K562 (cell line): ENCODE measurements around the gene AWAT1. TPM values are rescaled to one million over a fixed set of nuclear protein-coding genes. Genes with fewer than 3 reads are reported as not detected.

Source experiments
- ATAC-seq: fragments of 200-7000 bp; cut with Tn5 transposase; 3 replicates; pipeline ENCODE4 v1.9.1; 2020; ENCODE audit warnings: moderate library complexity
- BruUV-seq: library from RNA; stranded (reverse); fragments of 400-500 nt; replicated peaks from 2 replicates; lab custom pipeline; 2021; lab: Mats Ljungman, UMichigan
- CTCF ChIA-PET: fragments of 300-600 bp; formaldehyde crosslinking; extraction: SDS; loops from one replicate; lab custom pipeline; 2021; ENCODE audit warnings: low intra/inter-chr PET ratio; lab: Yijun Ruan, JAX
- POLR2A ChIA-PET: fragments of 300-600, 350-650 bp; sonication (Branson Sonifier 250); formaldehyde crosslinking; extraction: SDS; loops from one replicate; lab custom pipeline; 2021; ENCODE audit warnings: antibody characterized with exemption, inconsistent platforms; lab: Yijun Ruan, JAX
- DNase-seq, 4 experiments: peaks; one replicate each; pipeline versions ENCODE4 v3.0.0 to v3.0.0-alpha.2; 2011 to 2018; ENCODE audit warnings: low spot score in 3 of 4, mixed read lengths in 3 of 4; ENCODE audit errors: extremely low read depth in 1 of 4
- FAIRE-seq: peaks from 2 replicates; lab custom pipeline; 2011; peaks lifted over from hg19 to GRCh38; lab: Jason Lieb, UNC
- H2AFZ ChIP-seq: 2 replicates; pipeline ENCODE4 v1.6.0; 2011; ENCODE audit warnings: low read depth, low read length, control low read depth, inconsistent platforms
- H3K27ac ChIP-seq: fragments of 200-600 bp; 3 replicates; pipeline ENCODE4 v1.8.0; 2011; ENCODE audit warnings: low read depth, mild to moderate bottlenecking, control low read depth, inconsistent platforms, low read length, moderate library complexity, mixed read lengths; ENCODE audit errors: extremely low read depth
- H3K27me3 ChIP-seq, 2 experiments: fragments of 300-600 bp in 1 of 2; 2 replicates in 1 of 2; 3 replicates in 1 of 2; pipeline versions ENCODE4 v1.6.0 to v1.8.0; 2011; ENCODE audit warnings: inconsistent platforms in 2 of 2, low read length in 2 of 2, mild to moderate bottlenecking in 1 of 2, mixed read lengths in 1 of 2, moderate library complexity in 1 of 2; ENCODE audit not compliant: control insufficient read depth in 2 of 2, insufficient read depth in 2 of 2
- H3K36me3 ChIP-seq: fragments of 300-600 bp; 3 replicates; pipeline ENCODE4 v1.8.0; 2011; ENCODE audit warnings: mild to moderate bottlenecking, low read length, inconsistent platforms; ENCODE audit not compliant: control insufficient read depth, insufficient read depth
- H3K4me1 ChIP-seq, 2 experiments: fragments of 200-600 bp in 1 of 2; replicated peaks in 1 of 2; 2 replicates in 1 of 2; 3 replicates in 1 of 2; pipeline versions ENCODE4 v1.5.1 to v1.8.0; 2011; ENCODE audit warnings: inconsistent platforms in 2 of 2, low read length in 2 of 2, mild to moderate bottlenecking in 1 of 2, mixed read lengths in 1 of 2, moderate library complexity in 1 of 2; ENCODE audit not compliant: control insufficient read depth in 2 of 2, insufficient read depth in 2 of 2
- H3K4me2 ChIP-seq: 2 replicates; pipeline ENCODE4 v1.6.1; 2011; ENCODE audit warnings: low read length, control low read depth, inconsistent platforms, mixed read lengths; ENCODE audit not compliant: insufficient read depth
- H3K4me3 ChIP-seq: fragments of 200-600 bp; sonication (generic), shearing (Covaris generic); 2 replicates; pipeline ENCODE4 v1.5.1; 2016; ENCODE audit warnings: control low read depth, inconsistent platforms
- H3K79me2 ChIP-seq: fragments of 200-600 bp; 3 replicates; pipeline ENCODE4 v1.8.0; 2011; ENCODE audit warnings: low read length, inconsistent platforms; ENCODE audit not compliant: control insufficient read depth, insufficient read depth
- H3K9ac ChIP-seq, 2 experiments: 2 replicates each; pipeline versions ENCODE4 v1.6.0 to v1.6.1; 2011; ENCODE audit warnings: low read depth in 2 of 2, low read length in 2 of 2, control low read depth in 1 of 2, inconsistent platforms in 1 of 2, mild to moderate bottlenecking in 1 of 2, mixed read lengths in 1 of 2; ENCODE audit not compliant: insufficient read depth in 1 of 2
- H3K9me1 ChIP-seq: one replicate; pipeline ENCODE4 v1.6.0; 2011; ENCODE audit warnings: inconsistent platforms, mild to moderate bottlenecking, low read length, moderate library complexity; ENCODE audit not compliant: control insufficient read depth, insufficient read depth
- H3K9me3 ChIP-seq: replicated peaks from 2 replicates; pipeline ENCODE4 v1.5.1; 2011; ENCODE audit warnings: low read depth, low read length, inconsistent platforms; ENCODE audit not compliant: control insufficient read depth, insufficient read depth
- H4K20me1 ChIP-seq: replicated peaks from 2 replicates; pipeline ENCODE4 v1.6.1; 2011; ENCODE audit warnings: low read length, inconsistent platforms, mixed read lengths; ENCODE audit not compliant: control insufficient read depth, insufficient read depth
- MTA1 ChIP-seq: fragments of 450-650 bp; IDR thresholded peaks from 2 replicates; pipeline ENCODE4 v1.6.1; 2017; ENCODE audit warnings: borderline replicate concordance
- RCOR1 ChIP-seq, 2 experiments: IDR thresholded peaks; 2 replicates each; pipeline ENCODE4 v1.6.1; 2012; ENCODE audit warnings: low read depth in 2 of 2, low read length in 2 of 2, borderline replicate concordance in 1 of 2, improper control_type of control experiment in 1 of 2
- SMC3 ChIP-seq: conservative IDR thresholded peaks from 2 replicates; pipeline ENCODE4 v1.6.1; 2011; ENCODE audit warnings: low read depth, low read length, improper control_type of control experiment; ENCODE audit not compliant: insufficient read depth
- STAG1 ChIP-seq: sonication (generic); formaldehyde crosslinking; IDR thresholded peaks from 2 replicates; pipeline ENCODE4 v1.5.0; 2020; ENCODE audit warnings: missing genetic modification reagents, borderline replicate concordance
- ZBED1 ChIP-seq: IDR thresholded peaks from 2 replicates; pipeline ENCODE4 v1.6.1; 2014
- ZNF695 ChIP-seq: fragments of 450-650 bp; formaldehyde crosslinking; IDR thresholded peaks from 2 replicates; pipeline ENCODE4 v1.4.0; 2020; ENCODE audit warnings: mild to moderate bottlenecking, moderate library complexity
- WGBS: fragments of 100-300 bp; shearing (Covaris generic); methylation state at CpG from one replicate; pipeline ENCODE4 v1.1.6; 2016; ENCODE audit warnings: low coverage, mixed read lengths; ENCODE audit not compliant: insufficient coverage; ENCODE audit errors: missing lambda C conversion rate; 5-methylcytosine and 5-hydroxymethylcytosine counted together
- in situ Hi-C: fragments of 300-500 bp; cut with MboI; formaldehyde crosslinking; loops from 4 replicates; pipeline ENCODE4 v1.15.0; 2018; ENCODE audit warnings: inconsistent platforms, mixed read lengths
- intact Hi-C: fragments of 100-400 bp; cut with micrococcal nuclease; formaldehyde crosslinking; loops from 2 replicates; pipeline ENCODE4 v1.14.2; 2022
- polyA plus RNA-seq, 8 experiments: library from polyadenylated mRNA; depleted of rRNA in 4 of 8; stranded (reverse) in 5 of 8; unstranded in 3 of 8; fragments of >200 nt; fragmentation: Nextera tagmentation in 2 of 8; fragmentation: Illumina TruSeq in 1 of 8; extraction: Ambion mirVana in 2 of 8; extraction: Trizol in 1 of 8; gene quantifications; 2 replicates each; pipeline versions ENCODE4 v1.2.1 to v1.2.3, GENCODE V29; 2011 to 2014; ENCODE audit warnings: inconsistent platforms in 1 of 8, missing spikeins in 1 of 8
- total RNA-seq, 7 experiments: library from RNA; depleted of rRNA in 6 of 7; stranded (reverse); fragments of >200 nt in 6 of 7; fragmentation: Illumina TruSeq in 2 of 7; extraction: Trizol in 2 of 7; gene quantifications; 2 replicates each; pipeline versions ENCODE4 v1.2.1 to v1.2.3, GENCODE V29; 2011 to 2021; ENCODE audit warnings: low replicate concordance in 1 of 7
- TF ChIP-seq, protein P1 (sequence below): fragments of 250-450 bp; sonication (Bioruptor Pico); IDR thresholded peaks from 2 replicates; pipeline ENCODE4 v1.5.0; 2021
- TF ChIP-seq, protein P2 (sequence below), 3 experiments: IDR thresholded peaks in 2 of 3; conservative IDR thresholded peaks in 1 of 3; 2 replicates each; pipeline ENCODE4 v1.5.1; 2011 to 2012; ENCODE audit warnings: low read length in 3 of 3, mild to moderate bottlenecking in 3 of 3, control low read depth in 2 of 3, improper control_type of control experiment in 1 of 3, inconsistent platforms in 1 of 3, low read depth in 1 of 3, mixed read lengths in 1 of 3, moderate library complexity in 1 of 3; ENCODE audit not compliant: insufficient read depth in 2 of 3
- TF ChIP-seq, protein P3 (sequence below): sonication (generic); formaldehyde crosslinking; IDR thresholded peaks from 2 replicates; pipeline ENCODE4 v1.8.0; 2022; ENCODE audit warnings: missing genetic modification reagents, mild to moderate bottlenecking, moderate library complexity, borderline replicate concordance
- TF ChIP-seq, protein P4 (sequence below): fragments of 450-650 bp; formaldehyde crosslinking; IDR thresholded peaks from 2 replicates; pipeline ENCODE4 v1.4.0; 2022; ENCODE audit warnings: mild to moderate bottlenecking, moderate library complexity
- TF ChIP-seq, protein P5 (sequence below): fragments of 450-650 bp; IDR thresholded peaks from one replicate; pipeline ENCODE4 v1.6.1; 2018; ENCODE audit warnings: mild to moderate bottlenecking, moderate library complexity; ENCODE audit not compliant: partially characterized antibody
- TF ChIP-seq, protein P6 (sequence below): fragments of 450-650 bp; formaldehyde crosslinking; IDR thresholded peaks from 2 replicates; pipeline ENCODE4 v1.4.0; 2020; ENCODE audit warnings: mild to moderate bottlenecking, moderate library complexity

The AWAT1 gene
- total and polyA plus RNA-seq, 9 of the 15 experiments (the other 6 are each of a cell fraction or from before 2014, with no cell fraction given): not detected

DNA sequence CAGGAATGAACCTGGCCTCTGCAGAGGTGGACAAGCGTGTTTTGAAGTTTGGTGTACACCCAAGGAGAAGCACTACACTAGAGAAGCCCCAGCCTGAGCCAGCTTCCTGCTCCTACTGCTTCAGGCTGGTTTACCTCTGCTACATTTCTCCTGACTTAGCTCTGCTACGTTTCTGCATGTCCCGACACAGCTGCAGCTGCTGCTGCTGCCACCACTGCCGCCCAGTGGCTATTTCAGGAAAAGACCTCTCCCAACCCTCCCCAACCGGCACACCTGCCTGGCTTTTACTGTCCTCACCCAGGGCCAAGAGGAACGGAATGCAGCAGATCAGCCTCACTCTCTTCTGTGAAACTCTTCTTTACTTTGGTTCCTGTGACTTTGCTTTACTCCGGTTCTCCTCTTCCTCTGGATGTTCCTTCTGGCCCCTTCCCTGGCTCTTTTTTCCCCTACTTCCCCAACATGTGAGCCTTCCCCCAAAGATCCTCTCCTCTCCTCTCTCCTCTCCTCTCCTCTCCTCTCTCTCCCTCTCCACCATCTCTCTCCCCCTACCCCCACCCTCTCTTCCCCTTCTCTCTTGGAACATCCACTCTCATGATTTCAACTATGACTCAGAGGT, 28.6 kb downstream of the AWAT1 start:
- FAIRE-seq (peak; percentile 75), ATAC-seq (peak; percentile 99), DNase-seq (peak; percentile 45 to 60 (median 50))
- BruUV-seq: no TSS peak
- Histone ChIP-seq H3K9me3 (no peaks in the 10 kb centered on the region), H3K9me1 (no peaks in the 10 kb centered on the region), H2AFZ (no peak overlapping the region), H3K9ac (no peak overlapping the region), H3K4me2 (no peak overlapping the region), H3K36me3 (no peaks in the 10 kb centered on the region), H4K20me1 (no peaks in the 10 kb centered on the region; the same call in 1 of the 2 replicates), H3K79me2 (no peaks in the 10 kb centered on the region), H3K4me1 (no peaks in the 10 kb centered on the region; a peak in 1 of 5 replicates), H3K27ac (no peak overlapping the region), H3K27me3 (peaks cover 4 to 25% of the 10 kb centered on the region in 2 experiments; a peak in 4 of 5 replicates), H3K4me3 (no peak overlapping the region)
- intact Hi-C loops: loop anchor here (1.0 to 10.0 kb wide), 3 partner anchors 66 to 172 kb away; partner anchors contain the start of gene IGBP1
- CTCF ChIA-PET: interaction anchor here (0.7 kb wide), 1 partner anchor 230 kb away, joined by 3 read pairs; no protein-coding TSS in a partner anchor
- 4% methylated on average over 6 of the region's 7 CpGs for WGBS
- in situ Hi-C loops: no loop called here
- POLR2A ChIA-PET: no interaction called here
- TF ChIP-seq ZNF695 (CRISPR knock-in tag): no peak
- TF ChIP-seq, protein P1, sequence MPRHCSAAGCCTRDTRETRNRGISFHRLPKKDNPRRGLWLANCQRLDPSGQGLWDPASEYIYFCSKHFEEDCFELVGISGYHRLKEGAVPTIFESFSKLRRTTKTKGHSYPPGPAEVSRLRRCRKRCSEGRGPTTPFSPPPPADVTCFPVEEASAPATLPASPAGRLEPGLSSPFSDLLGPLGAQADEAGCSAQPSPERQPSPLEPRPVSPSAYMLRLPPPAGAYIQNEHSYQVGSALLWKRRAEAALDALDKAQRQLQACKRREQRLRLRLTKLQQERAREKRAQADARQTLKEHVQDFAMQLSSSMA (CRISPR knock-in tag): no peak
- TF ChIP-seq, protein P2, sequence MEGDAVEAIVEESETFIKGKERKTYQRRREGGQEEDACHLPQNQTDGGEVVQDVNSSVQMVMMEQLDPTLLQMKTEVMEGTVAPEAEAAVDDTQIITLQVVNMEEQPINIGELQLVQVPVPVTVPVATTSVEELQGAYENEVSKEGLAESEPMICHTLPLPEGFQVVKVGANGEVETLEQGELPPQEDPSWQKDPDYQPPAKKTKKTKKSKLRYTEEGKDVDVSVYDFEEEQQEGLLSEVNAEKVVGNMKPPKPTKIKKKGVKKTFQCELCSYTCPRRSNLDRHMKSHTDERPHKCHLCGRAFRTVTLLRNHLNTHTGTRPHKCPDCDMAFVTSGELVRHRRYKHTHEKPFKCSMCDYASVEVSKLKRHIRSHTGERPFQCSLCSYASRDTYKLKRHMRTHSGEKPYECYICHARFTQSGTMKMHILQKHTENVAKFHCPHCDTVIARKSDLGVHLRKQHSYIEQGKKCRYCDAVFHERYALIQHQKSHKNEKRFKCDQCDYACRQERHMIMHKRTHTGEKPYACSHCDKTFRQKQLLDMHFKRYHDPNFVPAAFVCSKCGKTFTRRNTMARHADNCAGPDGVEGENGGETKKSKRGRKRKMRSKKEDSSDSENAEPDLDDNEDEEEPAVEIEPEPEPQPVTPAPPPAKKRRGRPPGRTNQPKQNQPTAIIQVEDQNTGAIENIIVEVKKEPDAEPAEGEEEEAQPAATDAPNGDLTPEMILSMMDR (IDR thresholded peaks at IDR 0.05 in 2 of 3, conservative IDR thresholded peaks at IDR 0.05 in 1 of 3; ENCODE audit: insufficient read depth in 2 of 3, low read depth in 1 of 3, low read length in 3 of 3): peak; percentile 73 to 79 (median 79)
- TF ChIP-seq, protein P3, sequence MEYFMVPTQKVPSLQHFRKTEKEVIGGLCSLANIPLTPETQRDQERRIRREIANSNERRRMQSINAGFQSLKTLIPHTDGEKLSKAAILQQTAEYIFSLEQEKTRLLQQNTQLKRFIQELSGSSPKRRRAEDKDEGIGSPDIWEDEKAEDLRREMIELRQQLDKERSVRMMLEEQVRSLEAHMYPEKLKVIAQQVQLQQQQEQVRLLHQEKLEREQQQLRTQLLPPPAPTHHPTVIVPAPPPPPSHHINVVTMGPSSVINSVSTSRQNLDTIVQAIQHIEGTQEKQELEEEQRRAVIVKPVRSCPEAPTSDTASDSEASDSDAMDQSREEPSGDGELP (CRISPR knock-in tag): peak; percentile 61
- TF ChIP-seq, protein P4, sequence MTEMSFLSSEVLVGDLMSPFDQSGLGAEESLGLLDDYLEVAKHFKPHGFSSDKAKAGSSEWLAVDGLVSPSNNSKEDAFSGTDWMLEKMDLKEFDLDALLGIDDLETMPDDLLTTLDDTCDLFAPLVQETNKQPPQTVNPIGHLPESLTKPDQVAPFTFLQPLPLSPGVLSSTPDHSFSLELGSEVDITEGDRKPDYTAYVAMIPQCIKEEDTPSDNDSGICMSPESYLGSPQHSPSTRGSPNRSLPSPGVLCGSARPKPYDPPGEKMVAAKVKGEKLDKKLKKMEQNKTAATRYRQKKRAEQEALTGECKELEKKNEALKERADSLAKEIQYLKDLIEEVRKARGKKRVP (CRISPR knock-in tag): no peak
- peak; percentile 56; the same call in 1 of the 2 replicates for TF ChIP-seq ZBED1
- TF ChIP-seq STAG1 (CRISPR knock-in tag): peak; percentile 30; the same call in 1 of the 2 replicates
- TF ChIP-seq, protein P5, sequence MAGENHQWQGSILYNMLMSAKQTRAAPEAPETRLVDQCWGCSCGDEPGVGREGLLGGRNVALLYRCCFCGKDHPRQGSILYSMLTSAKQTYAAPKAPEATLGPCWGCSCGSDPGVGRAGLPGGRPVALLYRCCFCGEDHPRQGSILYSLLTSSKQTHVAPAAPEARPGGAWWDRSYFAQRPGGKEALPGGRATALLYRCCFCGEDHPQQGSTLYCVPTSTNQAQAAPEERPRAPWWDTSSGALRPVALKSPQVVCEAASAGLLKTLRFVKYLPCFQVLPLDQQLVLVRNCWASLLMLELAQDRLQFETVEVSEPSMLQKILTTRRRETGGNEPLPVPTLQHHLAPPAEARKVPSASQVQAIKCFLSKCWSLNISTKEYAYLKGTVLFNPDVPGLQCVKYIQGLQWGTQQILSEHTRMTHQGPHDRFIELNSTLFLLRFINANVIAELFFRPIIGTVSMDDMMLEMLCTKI: no peak
- TF ChIP-seq MTA1: no peak
- 0 out of 4 replicates have a peak, but pooled peaks of 1 of the 2 experiments have one; percentile 29 for TF ChIP-seq RCOR1 (IDR thresholded peaks at IDR 0.05; ENCODE audit: borderline replicate concordance in 1 of 2, low read depth in 2 of 2, low read length in 2 of 2)
- TF ChIP-seq, protein P6, sequence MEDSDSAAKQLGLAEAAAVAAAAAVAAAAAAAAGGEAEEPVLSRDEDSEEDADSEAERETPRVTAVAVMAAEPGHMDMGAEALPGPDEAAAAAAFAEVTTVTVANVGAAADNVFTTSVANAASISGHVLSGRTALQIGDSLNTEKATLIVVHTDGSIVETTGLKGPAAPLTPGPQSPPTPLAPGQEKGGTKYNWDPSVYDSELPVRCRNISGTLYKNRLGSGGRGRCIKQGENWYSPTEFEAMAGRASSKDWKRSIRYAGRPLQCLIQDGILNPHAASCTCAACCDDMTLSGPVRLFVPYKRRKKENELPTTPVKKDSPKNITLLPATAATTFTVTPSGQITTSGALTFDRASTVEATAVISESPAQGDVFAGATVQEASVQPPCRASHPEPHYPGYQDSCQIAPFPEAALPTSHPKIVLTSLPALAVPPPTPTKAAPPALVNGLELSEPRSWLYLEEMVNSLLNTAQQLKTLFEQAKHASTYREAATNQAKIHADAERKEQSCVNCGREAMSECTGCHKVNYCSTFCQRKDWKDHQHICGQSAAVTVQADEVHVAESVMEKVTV (CRISPR knock-in tag): peak; percentile 39; the same call in 1 of the 2 replicates
- TF ChIP-seq SMC3: peak; percentile 39; the same call in 1 of the 2 replicates
